ENCODE measurements around the gene CELSR2.

The CELSR2 gene

DNA sequence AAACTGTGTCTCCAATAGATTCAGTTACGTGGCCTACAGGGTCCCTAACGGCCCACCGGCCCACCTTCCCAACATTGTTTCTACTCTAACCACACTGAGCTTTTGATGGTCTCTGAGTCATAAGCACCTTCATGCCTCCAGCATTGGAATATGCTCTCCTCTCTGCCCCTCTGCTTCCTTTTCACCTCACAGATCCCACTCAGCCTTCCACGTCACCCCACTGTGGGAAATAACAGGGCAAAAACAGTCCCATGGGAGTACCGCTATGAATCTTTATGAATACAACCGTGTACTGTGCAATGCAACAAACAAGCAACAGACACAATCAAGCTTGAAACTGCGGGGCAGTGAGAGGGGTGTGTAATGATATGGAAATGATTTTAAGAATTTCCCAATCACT lies 40.9 kb upstream of the CELSR2 start:
- FAIRE-seq: no peak

DNA sequence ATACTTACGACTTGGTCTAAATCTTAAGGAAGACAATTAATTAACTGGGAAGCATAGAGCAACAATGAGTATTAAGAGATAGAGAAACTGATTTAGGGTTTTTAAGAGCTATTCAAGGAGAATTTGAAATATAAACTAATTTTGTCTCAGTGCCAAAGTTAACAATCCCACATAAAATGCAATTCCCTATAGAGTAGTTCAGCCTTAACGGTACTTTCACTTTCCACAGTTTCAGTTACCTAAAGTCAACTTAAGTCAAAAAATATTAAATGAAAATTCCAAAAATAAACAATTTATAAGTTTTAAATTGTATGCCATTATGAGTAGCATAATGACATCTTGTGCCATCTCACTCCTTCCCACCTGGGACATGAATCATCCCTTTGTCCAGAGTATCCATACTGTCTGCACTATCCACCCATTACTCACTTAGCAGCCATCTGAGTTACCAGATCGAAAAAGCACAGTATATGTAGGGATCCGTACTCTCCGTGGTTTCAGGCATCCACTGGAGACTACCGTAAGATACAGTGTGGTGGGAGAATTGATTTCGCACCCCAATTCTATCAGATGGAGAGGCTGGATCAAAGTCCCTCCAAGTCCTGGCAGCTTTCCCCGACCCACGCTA lies 40.4 kb upstream of the CELSR2 start:
- no peak for FAIRE-seq
- TF ChIP-seq, protein P1, sequence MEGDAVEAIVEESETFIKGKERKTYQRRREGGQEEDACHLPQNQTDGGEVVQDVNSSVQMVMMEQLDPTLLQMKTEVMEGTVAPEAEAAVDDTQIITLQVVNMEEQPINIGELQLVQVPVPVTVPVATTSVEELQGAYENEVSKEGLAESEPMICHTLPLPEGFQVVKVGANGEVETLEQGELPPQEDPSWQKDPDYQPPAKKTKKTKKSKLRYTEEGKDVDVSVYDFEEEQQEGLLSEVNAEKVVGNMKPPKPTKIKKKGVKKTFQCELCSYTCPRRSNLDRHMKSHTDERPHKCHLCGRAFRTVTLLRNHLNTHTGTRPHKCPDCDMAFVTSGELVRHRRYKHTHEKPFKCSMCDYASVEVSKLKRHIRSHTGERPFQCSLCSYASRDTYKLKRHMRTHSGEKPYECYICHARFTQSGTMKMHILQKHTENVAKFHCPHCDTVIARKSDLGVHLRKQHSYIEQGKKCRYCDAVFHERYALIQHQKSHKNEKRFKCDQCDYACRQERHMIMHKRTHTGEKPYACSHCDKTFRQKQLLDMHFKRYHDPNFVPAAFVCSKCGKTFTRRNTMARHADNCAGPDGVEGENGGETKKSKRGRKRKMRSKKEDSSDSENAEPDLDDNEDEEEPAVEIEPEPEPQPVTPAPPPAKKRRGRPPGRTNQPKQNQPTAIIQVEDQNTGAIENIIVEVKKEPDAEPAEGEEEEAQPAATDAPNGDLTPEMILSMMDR (IDR thresholded peaks at IDR 0.05; ENCODE audit: insufficient read depth, missing control alignments): no peak
- DNase-seq (ENCODE audit: insufficient read length, low spot score): no peak

More for the DNA sequence above, 40.9 kb upstream of the CELSR2 start:
- TF ChIP-seq, protein P1 (IDR thresholded peaks at IDR 0.05; ENCODE audit: insufficient read depth, missing control alignments): no peak
- no peak for DNase-seq (ENCODE audit: insufficient read length, low spot score)

DNA sequence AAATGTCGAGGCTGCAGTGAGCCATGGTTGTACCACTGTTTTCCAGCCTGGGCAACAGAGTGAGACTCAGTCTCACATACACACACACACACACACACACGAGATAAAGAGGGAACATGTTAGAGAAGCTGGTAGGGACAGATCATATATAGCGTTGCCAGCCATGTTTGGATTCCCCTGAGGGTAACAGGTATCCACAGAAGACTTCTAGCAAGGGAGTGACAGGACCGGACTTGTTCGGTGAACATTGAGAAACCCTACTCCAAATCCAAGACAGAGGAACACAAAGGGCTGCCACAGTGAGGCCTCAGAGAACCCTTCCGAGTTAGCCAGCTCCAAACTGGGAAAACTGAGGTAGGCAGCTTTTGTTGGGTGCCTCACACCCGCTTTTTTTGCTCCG lies 39.3 kb upstream of the CELSR2 start:
- DNase-seq (ENCODE audit: insufficient read length, low spot score) (no peak), FAIRE-seq (no peak)
- TF ChIP-seq, protein P1 (IDR thresholded peaks at IDR 0.05; ENCODE audit: insufficient read depth, missing control alignments): no peak

DNA sequence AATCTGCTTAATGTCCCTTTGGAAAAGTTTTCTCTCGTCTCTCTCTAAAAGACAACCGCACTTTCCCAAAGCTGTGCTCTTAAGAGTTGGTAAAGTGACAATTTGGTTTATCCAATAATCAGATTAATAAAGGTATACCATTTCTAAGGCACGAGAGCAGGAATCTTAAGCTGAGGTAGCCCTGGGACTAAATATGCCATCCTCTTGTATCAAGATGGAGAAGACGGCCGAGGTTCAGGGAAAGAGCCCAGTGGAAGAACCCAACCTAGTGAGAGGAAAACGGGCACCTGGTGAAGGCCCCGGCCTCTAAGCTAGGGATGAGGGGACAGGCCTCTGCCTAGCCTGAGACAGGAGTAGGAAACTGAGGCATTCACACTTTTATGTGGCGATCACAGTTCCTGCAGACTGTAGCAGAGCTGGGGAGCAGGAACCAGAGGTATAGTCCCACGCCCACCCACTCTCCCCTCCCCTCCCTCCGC lies 36.0 kb upstream of the CELSR2 start:
- DNase-seq (ENCODE audit: insufficient read length, low spot score) (no peak), FAIRE-seq (no peak)
- TF ChIP-seq, protein P1 (IDR thresholded peaks at IDR 0.05; ENCODE audit: insufficient read depth, missing control alignments): no peak

DNA sequence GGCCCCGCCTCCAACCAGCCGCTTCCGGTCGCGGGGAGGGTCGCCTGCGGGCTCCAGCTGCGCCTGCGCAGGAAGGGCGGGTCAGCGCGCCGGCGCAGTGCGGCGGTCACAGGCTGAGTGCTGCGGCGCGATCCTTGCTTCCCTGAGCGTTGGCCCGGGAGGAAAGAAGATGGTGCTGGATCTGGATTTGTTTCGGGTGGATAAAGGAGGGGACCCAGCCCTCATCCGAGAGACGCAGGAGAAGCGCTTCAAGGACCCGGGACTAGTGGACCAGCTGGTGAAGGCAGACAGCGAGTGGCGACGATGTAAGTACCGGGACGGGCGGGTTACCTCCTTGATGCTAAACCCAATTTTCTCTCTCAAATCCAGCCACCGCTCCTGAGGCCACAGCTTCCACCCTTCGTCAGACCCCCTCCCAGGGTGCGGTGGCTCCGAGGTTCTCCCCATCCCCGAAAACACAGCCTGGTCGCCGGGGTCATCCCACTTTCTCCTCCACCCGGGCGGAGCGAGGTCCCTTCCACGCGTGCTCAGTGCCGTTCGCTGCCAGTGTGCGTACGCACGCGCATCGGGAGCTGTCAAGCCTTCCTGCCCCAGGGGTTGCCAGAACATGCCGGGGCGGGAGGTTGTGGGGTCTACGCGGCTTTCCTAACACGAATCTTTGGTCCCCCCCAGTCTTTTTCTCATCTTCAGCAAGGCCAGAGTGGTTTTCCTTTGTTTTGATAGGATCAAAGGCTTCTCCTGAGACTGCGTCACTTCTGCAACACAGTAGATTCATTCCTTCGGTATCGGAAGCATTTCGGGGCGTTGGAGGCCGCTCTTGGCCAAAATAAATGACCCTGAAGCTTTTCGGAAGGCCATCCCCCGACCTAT lies 35.3 kb upstream of the CELSR2 start, which contains the start of gene SARS1:
Gene SARS1 (plus strand): TSS at position 95 of the 870 bp plus-strand sequence. CDS start 75 bp downstream, at position 170.
- TF ChIP-seq, protein P1 (IDR thresholded peaks at IDR 0.05; ENCODE audit: insufficient read depth, missing control alignments): no peak
- FAIRE-seq: no peak
- DNase-seq (ENCODE audit: insufficient read length, low spot score): peak; percentile 79

DNA sequence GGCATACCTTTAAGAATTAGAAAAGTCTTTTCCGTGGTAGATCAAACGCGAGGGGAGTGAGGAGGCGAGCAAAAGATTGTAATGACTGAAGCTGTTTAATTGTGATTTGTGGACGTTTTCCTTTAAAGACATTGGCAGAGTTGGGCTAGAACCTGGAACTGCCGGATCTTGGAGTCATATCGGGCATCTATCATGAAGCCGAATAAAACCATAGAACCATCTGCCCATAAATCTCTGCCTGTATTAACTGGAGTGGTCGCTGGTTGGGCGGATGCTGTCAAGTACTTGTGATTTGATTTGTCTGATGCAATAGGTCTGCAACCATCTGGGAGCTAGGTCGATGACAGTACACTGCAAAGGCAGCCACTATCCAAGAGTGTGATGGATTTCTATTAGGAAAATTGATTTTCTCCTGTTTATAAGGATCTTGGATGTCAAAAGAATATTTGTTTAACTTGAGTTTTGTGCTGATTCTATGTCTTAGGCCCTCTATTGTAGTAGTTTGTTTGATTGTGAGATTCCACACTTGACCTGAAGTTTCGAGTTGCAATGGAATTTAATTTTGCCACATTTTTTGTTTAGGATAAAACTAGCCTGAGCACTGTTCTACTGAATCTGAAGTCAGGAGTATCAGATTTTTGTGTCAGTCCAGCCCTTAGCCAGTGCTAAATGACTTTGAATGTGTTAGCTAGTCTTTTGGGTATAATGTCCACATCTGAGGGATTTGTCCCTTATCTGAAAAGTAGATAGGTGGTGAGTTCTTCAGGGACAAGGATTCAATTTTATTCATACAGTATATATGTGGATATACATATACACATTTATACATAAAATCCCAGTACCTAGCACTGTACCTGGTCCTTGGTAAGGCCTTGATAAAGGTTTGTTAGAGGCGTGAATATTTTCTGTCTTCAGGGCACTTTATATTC lies 34.4 kb upstream of the CELSR2 start:
- FAIRE-seq (no peak), DNase-seq (ENCODE audit: insufficient read length, low spot score) (peak; percentile 41)
- TF ChIP-seq, protein P1 (IDR thresholded peaks at IDR 0.05; ENCODE audit: insufficient read depth, missing control alignments): no peak
